SJCRH30 (cell line): ENCODE results near the gene RUVBL2. TPM values are rescaled to one million over a fixed set of nuclear protein-coding genes. Genes with fewer than 3 reads are reported as not detected.
A peak's percentile ranks its signal among the peaks of the same experiment; 100 is the strongest.
"Not testable (repeated sequence)": the region's sequence is repeated elsewhere in the genome, so short reads cannot be mapped to it uniquely, and the experiment has no call there.

ENCODE experiments used
- DNase-seq, 2 experiments: peaks; one replicate each; pipeline ENCODE4 v3.0.0-alpha.2; 2015 to 2020
- H3K27ac ChIP-seq: fragments of 250-450 bp; sonication (Bioruptor Pico); 2 replicates; pipeline ENCODE4 v1.5.1; 2020; ENCODE audit warnings: mild to moderate bottlenecking, moderate library complexity
- H3K27me3 ChIP-seq: fragments of 250-450 bp; sonication (Bioruptor Pico); 2 replicates; pipeline ENCODE4 v1.5.1; 2020; ENCODE audit warnings: mild to moderate bottlenecking, moderate library complexity
- H3K36me3 ChIP-seq: fragments of 250-450 bp; sonication (Bioruptor Pico); 2 replicates; pipeline ENCODE4 v1.5.1; 2020; ENCODE audit warnings: mild to moderate bottlenecking, moderate library complexity
- H3K4me1 ChIP-seq: fragments of 250-450 bp; sonication (Bioruptor Pico); 2 replicates; pipeline ENCODE4 v1.5.1; 2020; ENCODE audit warnings: mild to moderate bottlenecking, moderate library complexity
- H3K4me3 ChIP-seq: fragments of 250-450 bp; sonication (Bioruptor Pico); 2 replicates; pipeline ENCODE4 v1.5.1; 2020; ENCODE audit warnings: mild to moderate bottlenecking, moderate library complexity
- H3K9me3 ChIP-seq: fragments of 250-450 bp; sonication (Bioruptor Pico); replicated peaks from 2 replicates; pipeline ENCODE4 v1.5.1; 2020; ENCODE audit warnings: mild to moderate bottlenecking, moderate library complexity
- total RNA-seq: library from RNA; depleted of rRNA; stranded (reverse); fragments of >200 nt; shearing (Covaris generic); gene quantifications from 2 replicates; pipeline ENCODE4 v1.2.3, GENCODE V29; 2014

Gene RUVBL2
- total RNA-seq, 1 experiment from 2014 or later, result 139 TPM

DNA sequence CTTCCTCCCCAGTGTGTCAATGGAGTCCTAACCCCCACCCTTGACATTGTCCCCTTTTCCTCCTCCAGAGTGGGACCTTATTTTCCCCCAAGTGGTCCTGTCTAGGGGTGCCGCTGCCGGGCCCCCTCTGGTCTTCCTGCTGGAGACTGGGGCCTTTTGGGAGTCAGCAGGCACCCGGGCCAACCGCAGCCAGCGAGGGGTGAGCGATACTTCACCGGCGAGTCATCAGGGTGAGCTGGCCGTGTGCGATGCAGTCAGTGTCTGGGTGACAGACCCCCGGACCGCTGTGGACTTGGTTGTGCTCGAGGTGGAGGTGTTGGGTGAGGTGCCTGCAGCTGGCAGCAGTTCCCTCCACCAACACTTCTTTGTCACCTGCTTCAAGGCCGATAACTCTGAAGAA, 36.1 kb downstream of the RUVBL2 start:
- not testable (repeated sequence) for H3K9me3 ChIP-seq, H3K27me3 ChIP-seq, H3K27ac ChIP-seq, DNase-seq, H3K36me3 ChIP-seq, H3K4me1 ChIP-seq, H3K4me3 ChIP-seq

DNA sequence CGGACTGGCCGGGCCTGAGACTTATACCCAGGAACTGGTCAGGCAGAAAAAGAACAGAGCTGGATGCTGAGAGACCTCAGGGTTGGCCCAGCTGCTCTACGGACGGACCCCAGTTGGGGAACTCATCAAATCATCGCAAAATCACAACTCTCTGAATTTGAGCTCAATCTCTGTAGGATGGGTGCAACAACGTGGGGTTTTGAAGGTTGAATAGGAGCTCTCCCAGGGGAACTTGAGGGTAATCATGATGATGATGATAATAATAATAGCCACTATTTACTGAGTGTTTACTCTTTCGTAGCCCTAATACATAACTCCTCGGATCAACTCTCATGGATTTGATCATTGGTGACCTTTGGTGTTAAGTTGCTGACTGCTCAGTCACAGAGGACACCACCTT, 36.6 kb downstream of the RUVBL2 start:
- not testable (repeated sequence) for DNase-seq, H3K4me1 ChIP-seq, H3K4me3 ChIP-seq, H3K27ac ChIP-seq, H3K36me3 ChIP-seq, H3K27me3 ChIP-seq, H3K9me3 ChIP-seq

DNA sequence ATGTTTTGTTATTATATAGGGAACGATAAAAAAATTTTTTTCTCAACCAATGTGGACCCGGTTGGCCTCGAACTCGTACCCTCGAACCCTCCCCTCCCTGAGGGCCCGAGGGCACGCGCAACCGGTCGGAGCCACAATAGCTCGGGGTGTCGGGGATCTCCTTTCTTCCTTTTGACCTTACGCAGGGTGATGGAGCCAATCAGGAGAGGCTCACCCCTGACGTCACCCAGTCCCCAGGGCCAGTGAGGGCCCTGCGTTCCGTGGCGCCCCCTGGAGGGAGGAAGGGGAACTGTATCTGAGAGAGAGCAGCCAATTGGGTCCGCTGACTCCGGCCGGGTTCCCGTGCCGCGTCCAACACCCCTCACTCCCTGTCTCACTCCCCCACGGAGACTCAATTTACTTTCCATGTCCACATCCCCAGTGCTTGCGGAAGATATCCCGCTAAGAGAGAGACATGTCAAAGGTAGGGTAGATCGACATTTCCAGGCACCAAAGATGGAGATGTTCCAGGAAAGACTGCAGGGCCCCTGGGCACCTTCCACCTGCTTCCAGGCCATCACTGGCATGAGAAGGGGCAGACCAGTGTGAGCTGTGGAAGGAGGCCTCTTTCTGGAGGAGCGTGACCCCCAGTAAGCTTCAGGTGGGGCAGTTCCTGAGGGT, 38.1 kb downstream of the RUVBL2 start, which contains the start of gene CGB2:
Gene CGB2 (plus strand): TSS at position 249 of the 660 bp plus-strand sequence. CDS start 206 bp downstream, at position 455.
- not testable (repeated sequence) for H3K27me3 ChIP-seq, H3K27ac ChIP-seq, H3K9me3 ChIP-seq, H3K4me3 ChIP-seq, H3K36me3 ChIP-seq, H3K4me1 ChIP-seq
- DNase-seq, result peak in 1 of 2 experiments; percentile 41

DNA sequence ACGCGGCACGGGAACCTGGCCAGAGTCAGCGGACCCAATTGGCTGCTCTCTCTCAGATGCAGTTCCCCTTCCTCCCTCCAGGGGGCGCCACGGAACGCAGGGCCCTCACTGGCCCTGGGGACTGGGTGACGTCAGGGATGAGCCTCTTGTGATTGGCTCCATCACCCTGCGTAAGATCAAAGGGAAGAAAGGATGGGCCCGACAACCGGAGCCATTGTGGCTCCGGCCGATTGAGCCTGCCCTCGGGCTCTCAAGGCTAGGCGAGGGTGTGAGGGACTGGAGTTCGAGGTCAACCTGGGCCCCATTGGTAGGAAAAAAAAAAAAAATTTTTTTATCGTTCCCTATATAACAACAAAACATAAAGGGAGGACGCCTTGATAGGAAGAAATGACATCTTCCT, 43.1 kb downstream of the RUVBL2 start, which contains the start of gene CGB1:
Gene CGB1 (minus strand): TSS at position 81 of the 400 bp plus-strand sequence. CDS start 184 bp downstream, outside the sequence.
- H3K9me3 ChIP-seq, H3K4me1 ChIP-seq: not testable (repeated sequence)

DNA sequence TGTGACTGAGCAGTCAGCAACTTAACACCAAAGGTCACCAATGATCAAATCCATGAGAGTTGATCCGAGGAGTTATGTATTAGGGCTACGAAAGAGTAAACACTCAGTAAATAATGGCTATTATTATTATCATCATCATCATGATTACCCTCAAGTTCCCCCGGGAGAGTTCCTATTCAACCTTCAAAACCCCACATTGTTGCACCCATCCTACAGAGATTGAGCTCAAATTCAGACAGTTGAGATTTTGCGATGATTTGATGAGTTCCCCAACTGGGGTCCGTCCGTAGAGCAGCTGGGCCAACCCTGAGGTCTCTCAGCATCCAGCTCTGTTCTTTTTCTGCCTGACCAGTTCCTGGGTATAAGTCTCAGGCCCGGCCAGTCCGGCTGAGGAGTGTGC, 44.4 kb downstream of the RUVBL2 start:
- not testable (repeated sequence) for H3K4me3 ChIP-seq, H3K9me3 ChIP-seq, DNase-seq, H3K36me3 ChIP-seq, H3K27ac ChIP-seq, H3K27me3 ChIP-seq, H3K4me1 ChIP-seq

More for the DNA sequence above, 43.1 kb downstream of the RUVBL2 start, which contains the start of gene CGB1:
- DNase-seq, result peak; percentile 40 to 43
- not testable (repeated sequence) for H3K27me3 ChIP-seq, H3K36me3 ChIP-seq, H3K27ac ChIP-seq, H3K4me3 ChIP-seq

DNA sequence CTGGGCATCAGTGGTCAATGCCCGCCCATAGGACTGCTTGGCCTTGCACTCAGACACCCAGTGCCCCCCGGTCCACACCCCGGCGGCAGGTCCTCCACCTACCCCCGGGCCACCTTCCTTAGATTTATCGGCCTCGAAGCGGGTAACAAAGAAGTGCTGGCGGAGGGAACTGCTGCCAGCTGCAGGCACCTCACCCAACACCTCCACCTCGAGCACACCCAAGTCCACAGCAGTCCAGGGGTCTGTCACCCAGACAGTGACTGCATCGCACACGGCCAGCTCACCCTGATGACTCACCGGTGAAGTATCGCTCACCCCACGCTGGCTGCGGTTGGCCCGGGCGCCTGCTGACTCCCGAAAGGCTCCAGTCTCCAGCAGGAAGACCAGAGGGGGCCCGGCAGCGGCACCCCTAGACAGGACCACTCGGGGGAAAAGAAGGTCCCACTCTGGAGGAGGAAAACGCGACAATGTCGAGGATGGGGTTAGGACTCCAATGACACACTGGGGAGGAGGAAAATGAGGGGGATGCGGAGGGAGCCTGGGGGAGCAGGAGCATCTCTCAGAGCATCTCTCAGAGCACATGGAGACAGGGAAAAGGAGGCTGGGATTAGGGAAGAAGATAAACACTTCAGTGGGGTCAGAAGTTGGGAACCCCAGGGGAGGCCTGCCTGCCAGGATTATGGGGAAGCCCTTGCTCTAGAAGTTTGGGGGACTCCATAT, 45.0 kb downstream of the RUVBL2 start:
- not testable (repeated sequence) for H3K27me3 ChIP-seq, H3K4me3 ChIP-seq, H3K9me3 ChIP-seq, H3K36me3 ChIP-seq, H3K4me1 ChIP-seq, H3K27ac ChIP-seq
- peak; percentile 51 to 61 for DNase-seq

DNA sequence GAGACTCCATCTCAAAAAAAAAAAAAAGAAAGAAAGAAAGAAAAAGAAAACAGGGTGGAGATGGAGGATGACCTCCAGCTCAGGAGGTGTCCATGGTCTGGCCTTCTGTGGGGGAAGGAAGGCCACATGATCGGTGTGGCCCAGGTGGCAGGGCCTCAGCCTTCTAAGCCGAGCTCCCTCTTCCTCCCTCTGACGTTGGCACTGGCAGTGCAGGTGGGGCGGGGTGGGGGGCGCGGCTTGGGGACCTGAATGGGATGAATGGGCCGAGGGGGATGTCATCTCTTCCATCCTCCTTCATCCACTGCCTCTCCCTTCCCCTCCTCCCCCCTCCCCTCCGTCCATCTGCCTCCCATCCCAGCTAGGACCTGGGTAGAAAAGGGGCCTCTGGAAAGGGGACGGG, 46.0 kb downstream of the RUVBL2 start:
- not testable (repeated sequence) for H3K27ac ChIP-seq, H3K36me3 ChIP-seq, H3K9me3 ChIP-seq, H3K4me3 ChIP-seq, H3K27me3 ChIP-seq, H3K4me1 ChIP-seq, DNase-seq

DNA sequence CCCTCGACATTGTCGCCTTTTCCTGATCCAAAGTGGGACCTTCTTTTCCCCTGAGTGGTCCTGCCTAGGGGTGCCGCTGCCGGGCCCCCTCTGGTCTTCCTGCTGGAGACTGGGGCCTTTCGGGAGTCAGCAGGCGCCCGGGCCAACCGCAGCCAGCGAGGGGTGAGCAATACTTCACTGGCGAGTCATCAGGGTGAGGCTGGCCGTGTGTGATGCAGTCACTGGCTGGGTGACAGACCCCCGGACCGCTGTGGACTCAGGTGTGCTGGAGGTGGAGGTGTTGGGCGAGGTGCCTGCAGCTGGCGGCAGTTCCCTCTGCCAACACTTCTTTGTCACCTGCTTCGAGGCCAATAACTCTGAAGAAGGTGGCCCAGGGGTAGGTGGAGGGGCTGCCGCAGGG, 48.5 kb downstream of the RUVBL2 start:
- Histone ChIP-seq H3K27ac (no peak overlapping the region), H3K4me3 (no peak overlapping the region)

DNA sequence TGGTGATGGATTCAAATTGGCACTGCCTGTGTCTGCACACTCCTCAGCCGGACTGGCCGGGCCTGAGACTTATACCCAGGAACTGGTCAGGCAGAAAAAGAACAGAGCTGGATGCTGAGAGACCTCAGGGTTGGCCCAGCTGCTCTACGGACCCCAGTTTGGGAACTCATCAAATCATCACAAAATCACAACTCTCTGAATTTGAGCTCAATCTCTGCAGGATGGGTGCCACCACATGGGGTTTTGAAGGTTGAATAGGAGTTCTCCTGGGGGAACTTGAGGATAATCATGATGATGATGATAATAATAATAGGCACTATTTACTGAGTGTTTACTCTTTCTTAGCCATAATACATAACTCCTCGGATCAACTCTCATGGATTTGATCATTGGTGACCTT, 49.0 kb downstream of the RUVBL2 start:
- not testable (repeated sequence) for H3K4me1 ChIP-seq, H3K27me3 ChIP-seq, H3K4me3 ChIP-seq, H3K9me3 ChIP-seq, DNase-seq, H3K27ac ChIP-seq, H3K36me3 ChIP-seq

More for the DNA sequence above, 48.5 kb downstream of the RUVBL2 start:
- Histone ChIP-seq H3K9me3 (no peaks in the 10 kb centered on the region), H3K4me1 (0 out of 2 replicates have a peak, but pooled peaks cover 5% of the 10 kb centered on the region), H3K36me3 (no peaks in the 10 kb centered on the region), H3K27me3 (no peaks in the 10 kb centered on the region)
- DNase-seq, result no peak

DNA sequence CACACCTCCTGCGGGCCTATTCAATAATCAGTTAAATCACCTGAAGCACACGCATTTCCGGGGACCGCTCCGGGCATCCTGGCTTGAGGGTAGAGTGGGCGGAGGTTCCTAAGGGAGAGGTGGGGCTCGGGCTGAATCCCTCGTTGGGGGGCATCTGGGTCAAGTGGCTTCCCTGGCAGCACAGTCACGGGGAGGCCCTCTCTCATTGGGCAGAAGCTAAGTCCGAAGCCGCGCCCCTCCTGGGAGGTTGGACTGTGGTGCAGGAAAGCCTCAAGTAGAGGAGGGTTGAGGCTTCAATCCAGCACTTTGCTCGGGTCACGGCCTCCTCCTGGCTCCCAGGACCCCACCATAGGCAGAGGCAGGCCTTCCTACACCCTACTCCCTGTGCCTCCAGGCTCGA, 49.9 kb downstream of the RUVBL2 start, which contains the start of gene CGB5:
Gene CGB5 (plus strand): TSS at position 301 of the 400 bp plus-strand sequence. CDS start 362 bp downstream, outside the sequence.
- not testable (repeated sequence) for DNase-seq, H3K36me3 ChIP-seq, H3K27me3 ChIP-seq, H3K4me3 ChIP-seq, H3K9me3 ChIP-seq, H3K4me1 ChIP-seq, H3K27ac ChIP-seq

DNA sequence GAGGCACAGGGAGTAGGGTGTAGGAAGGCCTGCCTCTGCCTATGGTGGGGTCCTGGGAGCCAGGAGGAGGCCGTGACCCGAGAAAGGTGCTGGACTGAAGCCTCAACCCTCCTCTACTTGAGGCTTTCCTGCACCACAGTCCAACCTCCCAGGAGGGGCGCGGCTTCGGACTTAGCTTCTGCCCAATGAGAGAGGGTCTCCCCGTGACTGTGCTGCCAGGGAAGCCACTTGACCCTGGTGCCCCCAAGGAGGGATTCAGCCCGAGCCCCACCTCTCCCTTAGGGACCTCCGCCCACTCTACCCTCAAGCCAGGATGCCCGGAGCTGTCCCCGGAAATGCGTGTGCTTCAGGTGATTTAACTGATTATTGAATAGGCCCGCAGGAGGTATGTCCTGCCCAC, 55.3 kb downstream of the RUVBL2 start, which contains the start of gene CGB8:
Gene CGB8 (minus strand): TSS at position 101 of the 400 bp plus-strand sequence. CDS start 372 bp downstream, outside the sequence.
- H3K9me3 ChIP-seq, H3K4me3 ChIP-seq, DNase-seq, H3K27ac ChIP-seq, H3K36me3 ChIP-seq, H3K27me3 ChIP-seq, H3K4me1 ChIP-seq: not testable (repeated sequence)

DNA sequence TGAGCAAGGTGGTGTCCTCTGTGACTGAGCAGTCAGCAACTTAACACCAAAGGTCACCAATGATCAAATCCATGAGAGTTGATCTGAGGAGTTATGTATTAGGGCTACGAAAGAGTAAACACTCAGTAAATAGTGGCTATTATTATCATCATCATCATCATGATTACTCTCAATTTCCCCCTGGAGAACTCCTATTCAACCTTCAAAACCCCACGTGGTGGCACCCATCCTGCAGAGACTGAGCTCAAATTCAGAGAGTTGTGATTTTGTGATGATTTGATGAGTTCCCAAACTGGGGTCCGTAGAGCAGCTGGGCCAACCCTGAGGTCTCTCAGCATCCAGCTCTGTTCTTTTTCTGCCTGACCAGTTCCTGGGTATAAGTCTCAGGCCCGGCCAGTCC, 56.1 kb downstream of the RUVBL2 start:
- H3K4me3 ChIP-seq, H3K9me3 ChIP-seq, H3K4me1 ChIP-seq, H3K27ac ChIP-seq, H3K36me3 ChIP-seq, DNase-seq, H3K27me3 ChIP-seq: not testable (repeated sequence)

DNA sequence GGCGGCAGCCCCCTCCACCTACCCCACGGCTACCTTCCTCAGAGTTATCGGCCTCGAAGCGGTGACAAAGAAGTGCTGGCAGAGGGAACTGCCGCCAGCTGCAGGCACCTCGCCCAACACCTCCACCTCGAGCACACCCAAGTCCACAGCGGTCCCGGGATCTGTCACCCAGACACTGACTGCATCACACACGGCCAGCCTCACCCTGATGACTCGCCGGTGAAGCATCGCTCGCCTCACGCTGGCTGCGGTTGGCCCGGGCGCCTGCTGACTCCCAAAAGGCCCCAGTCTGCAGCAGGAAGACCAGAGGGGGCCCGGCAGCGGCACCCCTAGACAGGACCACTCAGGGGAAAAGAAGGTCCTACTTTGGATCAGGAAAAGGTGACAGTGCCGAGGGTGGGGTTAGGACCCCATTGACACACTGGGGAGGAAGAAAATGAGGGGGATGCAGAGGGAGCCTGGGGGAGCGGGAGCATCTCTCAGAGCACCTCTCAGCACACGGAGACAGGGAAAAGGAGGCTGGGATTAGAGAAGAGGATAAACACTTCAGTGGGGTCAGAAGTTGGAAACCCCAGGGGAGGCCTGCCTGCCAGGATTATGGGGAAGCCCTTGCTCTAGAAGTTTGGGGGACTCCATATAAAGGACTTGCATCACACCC, 56.8 kb downstream of the RUVBL2 start:
- not testable (repeated sequence) for H3K9me3 ChIP-seq, H3K4me1 ChIP-seq, H3K27me3 ChIP-seq, H3K27ac ChIP-seq, DNase-seq, H3K4me3 ChIP-seq, H3K36me3 ChIP-seq

DNA sequence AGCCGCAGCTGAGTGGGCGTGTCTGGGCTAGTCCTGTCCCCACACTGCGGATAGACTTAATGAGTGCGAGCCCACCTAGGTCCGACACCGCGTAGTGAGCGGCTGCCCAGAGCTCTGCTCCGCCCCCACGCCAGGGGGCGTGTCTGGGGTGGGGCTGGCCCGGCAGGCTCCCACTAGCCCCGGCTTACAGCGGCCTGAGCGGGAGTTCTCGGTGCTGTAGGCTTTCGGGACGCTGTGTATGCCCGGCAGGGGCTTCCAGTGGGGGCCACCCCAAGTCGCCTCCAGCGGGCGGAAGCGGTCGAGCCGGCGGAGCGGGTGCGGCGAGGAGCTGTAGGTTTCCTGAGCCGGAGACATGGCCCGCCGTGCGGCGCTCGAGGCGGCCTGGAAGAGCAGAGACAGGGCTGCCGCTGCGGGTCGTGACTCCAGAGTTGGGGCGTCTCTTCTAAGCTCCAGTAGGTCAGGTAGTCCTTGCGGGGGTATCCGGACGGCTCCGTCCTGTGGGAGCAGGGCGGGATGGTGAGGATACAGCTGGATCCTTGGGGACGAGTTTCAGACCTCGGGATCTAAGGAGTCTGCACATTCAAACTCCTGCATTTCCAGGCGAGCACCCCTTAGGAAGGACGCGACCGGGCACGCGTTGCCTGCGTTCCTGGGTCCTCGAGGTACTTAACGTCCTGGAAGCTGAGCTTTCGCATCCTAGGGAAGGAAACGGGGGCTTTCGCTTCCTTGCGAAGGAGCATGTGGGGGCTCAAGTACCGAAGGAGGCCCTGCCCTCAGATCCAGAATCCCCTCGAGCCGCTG, 62.6 kb downstream of the RUVBL2 start:
- H3K27ac ChIP-seq, result no peak overlapping the region
- no peaks in the 10 kb centered on the region for H3K36me3 ChIP-seq
- H3K9me3 ChIP-seq, result no peaks in the 10 kb centered on the region
- DNase-seq, result peak; percentile 30 to 45
- no peaks in the 10 kb centered on the region for H3K27me3 ChIP-seq
- H3K4me3 ChIP-seq, result peak overlapping the region; percentile 48
- no peaks in the 10 kb centered on the region for H3K4me1 ChIP-seq
